Measurements from ENCODE around the gene STK32B. TPM values are rescaled to one million over a fixed set of nuclear protein-coding genes. Genes with fewer than 3 reads are reported as not detected.

STK32B gene
- total and polyA plus RNA-seq, 2 of the 4 experiments (the other 2 are of a cell fraction) = 5.5 to 6.3 TPM

- Histone ChIP-seq H2AFZ (replicated peaks; ENCODE audit: low read length, poor library complexity) (no peak overlapping the region), H3K23ac (ENCODE audit: low read depth, low read length) (no peak overlapping the region), H4K91ac (ENCODE audit: insufficient read depth, low read depth, low read length) (no peak overlapping the region), H2AK9ac (replicated peaks; ENCODE audit: low read depth, low read length, poor library complexity) (no peak overlapping the region), H4K8ac (ENCODE audit: low read depth in 2 of 2, low read length in 2 of 2) (no peak overlapping the region), H4K5ac (ENCODE audit: low read depth, low read length) (no peak overlapping the region), H3K79me1 (ENCODE audit: low read depth in 1 of 2, low read length in 2 of 2) (no peaks in the 10 kb centered on the region), H3K9me1 (ENCODE audit: insufficient read depth, low read length) (no peaks in the 10 kb centered on the region), H2BK15ac (ENCODE audit: low read depth, low read length) (no peak overlapping the region), H3K27ac (ENCODE audit: insufficient read depth, low read length) (no peak overlapping the region), H2BK120ac (ENCODE audit: low read depth, low read length) (no peak overlapping the region), H3K9me3 (ENCODE audit: control insufficient read depth, insufficient read depth, low read length) (peaks cover 4% of the 10 kb centered on the region; the same call in 1 of the 2 replicates), H2BK20ac (ENCODE audit: low read depth, low read length) (no peak overlapping the region), H3K4me3 (ENCODE audit: insufficient read depth, low read depth, low read length) (no peak overlapping the region), H3K36me3 (ENCODE audit: control insufficient read depth, insufficient read depth, low read length) (no peaks in the 10 kb centered on the region), H3K18ac (ENCODE audit: low read depth, low read length) (no peak overlapping the region), H2AK5ac (ENCODE audit: low read depth, low read length) (no peak overlapping the region), H3K4me1 (ENCODE audit: control insufficient read depth, insufficient read depth, low read length) (no peaks in the 10 kb centered on the region; the same call in 1 of the 2 replicates), H3K14ac (replicated peaks; ENCODE audit: low read depth, low read length) (no peak overlapping the region), H3K4ac (ENCODE audit: low read depth, low read length) (no peak overlapping the region), H4K20me1 (ENCODE audit: insufficient read depth, low read length) (no peaks in the 10 kb centered on the region), H3K27me3 (ENCODE audit: control insufficient read depth, insufficient read depth, low read length) (peaks cover 40% of the 10 kb centered on the region), H3K9ac (ENCODE audit: low read depth, low read length) (no peak overlapping the region), H2BK5ac (ENCODE audit: low read depth, low read length, poor library complexity, severe bottlenecking) (no peak overlapping the region), H3K4me2 (ENCODE audit: low read depth, low read length) (no peak overlapping the region), H3K56ac (ENCODE audit: extremely low read depth, insufficient read depth, low read length) (no peak overlapping the region)
- ATAC-seq (ENCODE audit: low read depth) = no peak
- ChIA-PET POLR2A (ENCODE audit: unreplicated experiment) (no interaction called here), CTCF (no interaction called here)
- BruUV-seq (replicated peaks) = no TSS peak
- intact Hi-C loops (cut with micrococcal nuclease) (no loop called here), in situ Hi-C loops (cut with MboI; ENCODE audit: low sequenced_read_pairs) (no loop called here), dilution Hi-C loops (cut with HindIII; ENCODE audit: low sequenced_read_pairs, unreplicated experiment) (no loop called here)
- no peak for DNase-seq
- TF ChIP-seq USF2 (IDR thresholded peaks at IDR 0.05; ENCODE audit: low read depth, low read length) (no peak), SMC3 (IDR thresholded peaks at IDR 0.05; ENCODE audit: low read depth, low read length) (no peak), RCOR1 (IDR thresholded peaks at IDR 0.05; ENCODE audit: insufficient replicate concordance, low read length) (no peak), RFX5 (IDR thresholded peaks at IDR 0.05; ENCODE audit: low read depth, low read length) (no peak), CTCF (conservative IDR thresholded peaks at IDR 0.05; ENCODE audit: low read depth, low read length) (no peak), MAZ (IDR thresholded peaks at IDR 0.05; ENCODE audit: borderline replicate concordance, low read depth, low read length) (no peak), MXI1 (IDR thresholded peaks at IDR 0.05; ENCODE audit: borderline replicate concordance, low read depth, low read length) (no peak), NFE2L2 (IDR thresholded peaks at IDR 0.05; ENCODE audit: low read depth, low read length) (no peak), BHLHE40 (IDR thresholded peaks at IDR 0.05; ENCODE audit: low read depth, low read length) (no peak), MAFK (IDR thresholded peaks at IDR 0.05; ENCODE audit: low read depth, low read length) (no peak), CHD1 (IDR thresholded peaks at IDR 0.05; ENCODE audit: low read depth, low read length) (no peak), ELK1 (IDR thresholded peaks at IDR 0.05; ENCODE audit: borderline replicate concordance, low read depth, low read length) (no peak), CEBPB (IDR thresholded peaks at IDR 0.05; ENCODE audit: low read depth, low read length) (no peak), POLR2A (IDR thresholded peaks at IDR 0.05; ENCODE audit: low read depth, low read length) (no peak), RAD21 (IDR thresholded peaks at IDR 0.05; ENCODE audit: low read length) (no peak)
- WGBS, 2 experiments (ENCODE audit: extremely low coverage in 2 of 2, insufficient read length in 1 of 2) = no CpG with 5 or more reads among the region's 2 CpGs
Measured at GRCh38 chr4:5012958-5013357, 38.3 kb upstream of the STK32B start.
